Spleen (tissue), 7 donors: Measurements from ENCODE around the gene ARID1A.

Experiments used
- CTCF ChIP-seq, 11 experiments: fragments of 200-600 bp in 7 of 11; fragments of 450-650 bp in 4 of 11; sonication (generic) in 4 of 11; IDR thresholded peaks in 8 of 11; conservative IDR thresholded peaks in 3 of 11; 1 replicate in 7 of 11; 2 replicates in 4 of 11; pipeline versions ENCODE4 v1.4.0 to v1.8.0; 2016 to 2021; ENCODE audit warnings: antibody characterized with exemption in 11 of 11, inconsistent platforms in 4 of 11, mild to moderate bottlenecking in 1 of 11
- POLR2A ChIP-seq, 3 donors: fragments of 450-650 bp; IDR thresholded peaks; one replicate each; pipeline ENCODE4 v1.5.1; 2017; ENCODE audit warnings: antibody characterized with exemption in 3 of 3, mild to moderate bottlenecking in 1 of 3
- donor health status: DM: no; HTN: no; CAD: no; lungs with moderate emphysema.
- donor health status: DM: no; HTN: no; CAD: no.
- donor health status: DM: no; HTN: no; CAD: no.

DNA sequence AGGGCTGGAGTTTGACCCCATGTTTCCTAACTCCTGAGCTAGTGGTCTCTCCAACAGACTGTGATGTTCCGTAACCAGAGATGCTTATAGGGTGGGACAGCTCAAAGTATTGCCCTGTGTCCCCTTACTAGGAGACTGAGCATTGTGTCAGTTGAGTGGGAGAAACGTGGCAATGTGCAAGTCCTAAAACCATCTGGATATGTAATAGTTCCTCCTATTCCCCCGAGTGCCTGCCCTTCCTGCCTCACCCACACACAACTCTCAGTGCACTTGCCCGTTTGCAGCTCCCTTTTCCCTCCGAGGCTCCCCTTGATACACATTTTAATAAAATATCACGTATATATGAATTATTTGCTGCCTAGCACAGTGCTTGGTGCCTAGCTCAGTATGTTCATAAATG, 95.3 kb downstream of the ARID1A start:
- no peak for TF ChIP-seq CTCF (IDR thresholded peaks at IDR 0.05 in 8 of 11, conservative IDR thresholded peaks at IDR 0.05 in 3 of 11)
- TF ChIP-seq POLR2A (IDR thresholded peaks at IDR 0.05): no peak
